ENCODE data around the gene CACHD1. TPM values are rescaled to one million over a fixed set of nuclear protein-coding genes. Genes with fewer than 3 reads are reported as not detected.

CACHD1 gene
- total and polyA plus RNA-seq, 9 of the 15 experiments (the other 6 are each of a cell fraction or from before 2014, with no cell fraction given) = 0.07 TPM; not detected in 8

GRCh38 chr1:64513545-64513944 is 43.6 kb downstream of the CACHD1 start:
- Histone ChIP-seq H3K36me3 (ENCODE audit: control insufficient read depth, insufficient read depth, low read length) (no peaks in the 10 kb centered on the region), H3K9ac (ENCODE audit: insufficient read depth in 1 of 2, low read depth in 2 of 2, low read length in 2 of 2) (no peak overlapping the region), H3K79me2 (ENCODE audit: control insufficient read depth, insufficient read depth, low read length) (no peaks in the 10 kb centered on the region), H3K4me2 (ENCODE audit: insufficient read depth, low read length) (no peak overlapping the region), H3K9me1 (ENCODE audit: control insufficient read depth, insufficient read depth, low read length) (no peaks in the 10 kb centered on the region), H3K27me3 (ENCODE audit: control insufficient read depth in 2 of 2, insufficient read depth in 2 of 2, low read length in 2 of 2) (no peaks in the 10 kb centered on the region; a peak in 2 of 5 replicates), H2AFZ (ENCODE audit: low read depth, low read length) (no peak overlapping the region), H4K20me1 (replicated peaks; ENCODE audit: control insufficient read depth, insufficient read depth, low read length) (no peaks in the 10 kb centered on the region), H3K4me1 (replicated peaks in 1 of 2; ENCODE audit: control insufficient read depth in 2 of 2, insufficient read depth in 2 of 2, low read length in 2 of 2) (no peaks in the 10 kb centered on the region), H3K27ac (ENCODE audit: extremely low read depth, low read depth, low read length) (no peak overlapping the region), H3K9me3 (replicated peaks; ENCODE audit: control insufficient read depth, insufficient read depth, low read depth, low read length) (no peaks in the 10 kb centered on the region), H3K4me3 (no peak overlapping the region)
- BruUV-seq (replicated peaks) = no TSS peak
- POLR2A ChIA-PET = interaction anchor here (0.7 kb wide), 1 partner anchor 669 kb away, joined by 4 read pairs; no protein-coding TSS in a partner anchor
- FAIRE-seq = no peak
- TF ChIP-seq JUND (IDR thresholded peaks at IDR 0.05; ENCODE audit: borderline replicate concordance, low read depth, low read length) (no peak), JUND (tag; IDR thresholded peaks at IDR 0.05; ENCODE audit: borderline replicate concordance, low read depth, low read length) (no peak), U2AF1 (optimal IDR thresholded peaks at IDR 0.05; ENCODE audit: low read depth, low read length) (no peak)
- no peak for DNase-seq (ENCODE audit: extremely low read depth in 1 of 4, low spot score in 3 of 4)
- ATAC-seq = no peak
- CTCF ChIA-PET (ENCODE audit: low intra/inter-chr PET ratio) = no interaction called here
- intact Hi-C loops (cut with micrococcal nuclease) = no loop called here
- in situ Hi-C loops (cut with MboI) = no loop called here

GRCh38 chr1:64514197-64514765 is 44.4 kb downstream of the CACHD1 start:
- Histone ChIP-seq H3K36me3 (ENCODE audit: control insufficient read depth, insufficient read depth, low read length) (no peaks in the 10 kb centered on the region), H3K4me2 (ENCODE audit: insufficient read depth, low read length) (no peak overlapping the region), H3K9ac (ENCODE audit: insufficient read depth in 1 of 2, low read depth in 2 of 2, low read length in 2 of 2) (no peak overlapping the region), H3K27ac (ENCODE audit: extremely low read depth, low read depth, low read length) (no peak overlapping the region), H3K9me1 (ENCODE audit: control insufficient read depth, insufficient read depth, low read length) (no peaks in the 10 kb centered on the region), H3K4me3 (no peak overlapping the region), H3K9me3 (replicated peaks; ENCODE audit: control insufficient read depth, insufficient read depth, low read depth, low read length) (no peaks in the 10 kb centered on the region), H2AFZ (ENCODE audit: low read depth, low read length) (no peak overlapping the region), H3K27me3 (ENCODE audit: control insufficient read depth in 2 of 2, insufficient read depth in 2 of 2, low read length in 2 of 2) (no peaks in the 10 kb centered on the region; a peak in 2 of 5 replicates), H3K4me1 (replicated peaks in 1 of 2; ENCODE audit: control insufficient read depth in 2 of 2, insufficient read depth in 2 of 2, low read length in 2 of 2) (no peaks in the 10 kb centered on the region), H3K79me2 (ENCODE audit: control insufficient read depth, insufficient read depth, low read length) (no peaks in the 10 kb centered on the region), H4K20me1 (replicated peaks; ENCODE audit: control insufficient read depth, insufficient read depth, low read length) (no peaks in the 10 kb centered on the region)
- in situ Hi-C loops (cut with MboI) = no loop called here
- ChIA-PET CTCF (ENCODE audit: low intra/inter-chr PET ratio) (no interaction called here), POLR2A (interaction anchor here (0.6 to 0.7 kb wide), 2 partner anchors 668 to 687 kb away, joined by 3 to 4 read pairs; no protein-coding TSS in a partner anchor)
- intact Hi-C loops (cut with micrococcal nuclease) = no loop called here
- ATAC-seq (no peak), FAIRE-seq (no peak), DNase-seq (ENCODE audit: extremely low read depth in 1 of 4, low spot score in 3 of 4) (no peak)
- WGBS (ENCODE audit: insufficient coverage, low coverage, missing lambda C conversion rate) = 0% methylated on average over 1 of the region's 1 CpG
- no TSS peak for BruUV-seq (replicated peaks)
- TF ChIP-seq PRPF4 (IDR thresholded peaks at IDR 0.05; ENCODE audit: insufficient read depth, low read depth, low read length, poor library complexity, severe bottlenecking) (no peak), SIN3B (IDR thresholded peaks at IDR 0.05; ENCODE audit: low read depth) (no peak), SLC30A9 (CRISPR knock-in tag; IDR thresholded peaks at IDR 0.05) (no peak), ZKSCAN8 (CRISPR knock-in tag; IDR thresholded peaks at IDR 0.05) (no peak), RBFOX2 (IDR thresholded peaks at IDR 0.05; ENCODE audit: low read depth, low read length) (no peak), NR2C1 (IDR thresholded peaks at IDR 0.05) (no peak), NR2C1 (tag; IDR thresholded peaks at IDR 0.05) (no peak), PBX2 (CRISPR knock-in tag; IDR thresholded peaks at IDR 0.05; ENCODE audit: low read depth) (no peak), PBX2 (tag; conservative IDR thresholded peaks at IDR 0.05; ENCODE audit: low read depth) (no peak), EP300 (IDR thresholded peaks at IDR 0.05; ENCODE audit: low read length) (no peak)

Measured in K562 (cell line).